Measurements from ENCODE around the gene IVD.
"Not testable (repeated sequence)": the region's sequence is repeated elsewhere in the genome, so short reads cannot be mapped to it uniquely, and the experiment has no call there.

The IVD gene

DNA sequence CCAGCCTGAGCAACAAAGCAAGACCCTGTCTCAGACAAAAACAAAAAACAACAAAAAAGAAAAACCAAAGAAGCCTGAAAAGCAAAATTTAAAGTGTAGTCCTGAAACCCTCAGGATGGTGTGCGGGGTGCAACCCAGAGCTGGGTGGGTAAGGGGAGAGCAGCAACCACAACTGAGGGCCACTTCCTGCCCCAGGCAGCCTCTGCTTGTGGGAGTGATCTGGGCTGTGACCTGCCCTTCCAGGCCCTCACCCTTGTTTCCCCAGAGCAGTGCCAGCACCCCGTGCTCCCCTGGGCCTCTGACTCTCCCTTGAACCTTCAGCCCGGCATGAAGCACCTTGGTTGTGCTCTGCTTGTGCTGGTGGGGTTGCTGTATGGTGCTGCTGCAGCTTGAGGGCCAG is 48.3 kb downstream of the IVD start:
- in situ Hi-C loops (cut with MboI; ENCODE audit: low sequenced_read_pairs) = not testable (repeated sequence)

DNA sequence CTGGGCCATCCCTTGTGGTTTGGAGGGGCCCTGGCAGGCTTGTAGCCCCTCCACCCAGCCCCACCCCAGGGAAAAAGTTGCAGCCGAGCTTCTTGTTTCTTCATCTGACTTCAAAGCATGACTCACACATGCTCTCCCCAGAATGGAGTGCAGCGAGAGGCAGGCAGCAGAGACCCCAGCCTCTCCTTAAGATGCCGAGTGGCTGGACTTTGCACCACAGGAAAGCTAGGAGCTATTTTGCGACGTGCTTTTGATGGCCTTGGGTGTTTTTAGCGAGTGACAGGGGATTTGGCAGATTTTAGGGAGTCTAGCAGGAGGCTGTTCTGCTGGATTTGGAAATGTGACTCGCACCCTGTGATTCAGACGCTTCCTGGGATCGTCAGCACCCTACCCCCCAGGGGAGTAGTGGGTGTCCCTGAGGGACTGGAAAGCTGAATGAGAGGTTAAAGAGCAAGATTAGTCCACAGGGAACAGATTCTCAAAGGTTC is 49.4 kb downstream of the IVD start:
- in situ Hi-C loops (cut with MboI; ENCODE audit: low sequenced_read_pairs) = no loop called here

DNA sequence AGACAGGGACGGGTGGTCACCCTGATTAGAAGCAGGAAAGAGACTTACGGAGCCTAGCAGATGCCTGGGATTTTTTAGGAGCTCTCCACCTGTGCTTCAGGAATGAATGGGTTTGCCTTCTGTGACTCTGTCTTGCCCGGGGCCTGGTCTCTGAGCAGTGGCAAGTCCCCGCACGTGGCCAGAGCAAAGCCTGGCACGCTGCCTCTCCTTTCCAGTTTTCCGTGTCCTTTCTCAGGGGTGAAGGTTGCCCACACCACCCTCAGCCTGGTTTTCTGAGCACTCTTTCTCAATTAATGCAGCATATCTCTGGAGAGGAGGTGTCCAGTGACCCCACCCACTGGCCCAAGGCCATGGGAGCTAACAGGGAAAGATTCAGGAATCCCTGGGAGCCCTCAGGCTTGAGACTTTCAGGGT is 50.7 kb downstream of the IVD start:
- in situ Hi-C loops (cut with MboI; ENCODE audit: low sequenced_read_pairs) = no loop called here

DNA sequence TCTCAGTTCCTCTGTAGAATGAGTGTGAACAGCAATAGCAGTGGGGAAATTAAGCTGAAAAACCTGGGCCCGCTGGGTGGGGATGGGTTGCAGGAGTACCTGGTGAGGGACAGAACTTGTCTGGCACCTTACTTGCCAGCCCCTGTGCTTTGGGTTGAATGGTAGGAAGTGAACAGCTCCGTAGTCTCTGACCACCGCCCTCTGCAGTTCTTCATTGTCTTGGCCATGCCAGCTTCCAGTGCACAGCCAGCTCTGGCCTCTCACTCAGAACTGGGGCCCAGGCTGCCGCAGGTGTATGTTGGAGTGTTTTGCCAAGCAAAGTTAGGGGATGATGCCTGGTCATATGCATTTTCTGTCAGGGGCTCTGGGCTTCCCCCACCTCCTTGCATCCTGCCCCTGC is 51.1 kb downstream of the IVD start:
- in situ Hi-C loops (cut with MboI; ENCODE audit: low sequenced_read_pairs) = no loop called here

GRCh38 chr15:40458495-40459371 is 53.1 kb downstream of the IVD start:
- in situ Hi-C loops (cut with MboI; ENCODE audit: low sequenced_read_pairs) = no loop called here

DNA sequence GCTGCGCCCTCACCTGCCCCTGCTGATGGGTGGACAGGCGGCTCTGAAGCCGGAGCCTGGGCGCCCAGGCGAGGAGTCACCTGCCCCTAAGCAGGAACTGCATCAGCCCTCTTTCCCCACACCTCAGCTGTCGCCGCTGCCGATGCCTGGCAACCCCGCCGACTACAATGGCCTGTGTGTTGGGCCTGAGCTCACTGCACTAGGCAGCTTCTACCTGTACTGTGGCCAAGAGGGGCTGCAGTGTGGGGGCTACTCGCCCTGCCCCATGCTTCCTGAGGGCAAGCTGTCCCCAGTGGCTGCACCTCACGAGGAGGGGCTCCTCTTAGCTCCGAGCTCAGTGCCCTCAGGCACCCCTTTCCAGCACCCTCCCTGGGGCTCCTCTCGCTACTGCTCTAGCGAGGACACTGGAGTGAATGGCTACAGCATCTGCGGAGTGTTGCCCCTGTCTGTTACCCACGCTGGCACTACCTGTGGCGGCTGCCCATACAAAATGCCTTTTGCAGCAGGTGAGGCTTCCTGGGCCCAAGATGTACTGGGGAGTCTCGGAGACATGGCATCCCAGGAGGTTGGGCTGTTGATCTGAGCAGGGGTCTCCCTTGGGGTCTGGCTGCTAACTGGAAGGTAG is 53.9 kb downstream of the IVD start:
- in situ Hi-C loops (cut with MboI; ENCODE audit: low sequenced_read_pairs) = no loop called here

GRCh38 chr15:40460404-40460803 is 54.8 kb downstream of the IVD start:
- in situ Hi-C loops (cut with MboI; ENCODE audit: low sequenced_read_pairs) = no loop called here

- in situ Hi-C loops (cut with MboI; ENCODE audit: low sequenced_read_pairs) = no loop called here
Measured at GRCh38 chr15:40461958-40462357, 56.4 kb downstream of the IVD start.

DNA sequence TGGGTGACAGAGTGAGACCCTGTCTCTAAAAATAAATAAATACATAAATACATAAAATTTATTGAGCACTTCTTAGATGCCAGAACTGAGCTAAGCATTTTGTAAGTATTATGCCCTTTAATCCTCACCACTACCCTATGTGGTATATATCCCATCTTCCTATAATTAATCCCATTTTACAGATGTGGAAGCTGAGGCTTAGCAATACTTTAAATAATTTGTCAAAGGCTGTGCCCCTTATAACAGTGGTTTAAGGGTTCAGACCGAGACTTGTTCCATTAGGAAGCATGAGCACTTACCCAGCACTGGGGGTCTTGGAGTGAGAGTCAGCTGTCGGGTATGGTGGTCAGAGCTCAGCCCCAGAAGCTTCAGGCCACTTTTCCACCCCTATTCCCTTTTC is 57.7 kb downstream of the IVD start:
- in situ Hi-C loops (cut with MboI; ENCODE audit: low sequenced_read_pairs) = no loop called here

GRCh38 chr15:40463886-40464545 is 58.4 kb downstream of the IVD start:
- in situ Hi-C loops (cut with MboI; ENCODE audit: low sequenced_read_pairs) = no loop called here

GRCh38 chr15:40464595-40465185 is 59.1 kb downstream of the IVD start:
- in situ Hi-C loops (cut with MboI; ENCODE audit: low sequenced_read_pairs) = no loop called here

GRCh38 chr15:40465939-40466338 is 60.3 kb downstream of the IVD start:
- in situ Hi-C loops (cut with MboI; ENCODE audit: low sequenced_read_pairs) = no loop called here

DNA sequence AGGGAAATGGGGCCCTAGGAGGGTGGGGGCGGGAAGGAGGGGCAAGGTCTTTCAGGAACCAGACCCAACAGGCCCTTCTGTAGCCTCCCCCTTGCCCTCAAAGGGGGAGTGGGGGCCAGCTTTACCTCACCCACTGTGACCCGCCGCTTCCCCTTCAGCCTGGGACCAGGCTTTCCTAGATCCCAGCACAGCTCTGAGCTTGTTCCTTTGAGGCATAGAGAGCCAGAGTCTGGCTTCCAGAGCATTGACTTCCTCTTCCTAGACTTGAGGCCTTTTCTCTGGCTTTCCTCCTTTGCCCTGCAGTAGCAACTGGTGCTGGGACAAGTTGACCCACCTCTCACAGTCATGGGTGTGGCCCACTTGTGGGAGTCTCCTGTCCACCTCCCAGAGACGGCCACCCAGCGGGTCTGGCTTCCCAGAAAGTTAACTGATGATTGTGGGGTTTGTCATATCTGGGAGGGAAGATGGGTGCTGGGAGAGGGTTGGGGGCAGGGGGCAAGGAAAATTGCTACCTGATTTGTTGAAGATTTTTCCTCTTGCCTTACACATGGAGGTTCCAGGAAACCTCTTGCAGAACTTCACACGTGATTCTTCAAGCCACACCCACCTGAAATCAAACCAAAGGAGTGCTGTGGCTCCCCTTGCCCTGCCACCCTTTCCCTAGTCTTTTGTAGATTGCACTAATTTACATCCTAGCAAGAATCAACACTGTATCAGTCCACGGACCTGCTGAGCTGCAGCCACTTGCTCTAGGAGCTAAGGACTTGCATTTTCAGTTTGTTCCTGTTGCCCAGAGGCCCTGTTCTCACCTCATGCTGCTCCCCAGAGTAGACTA is 61.0 kb downstream of the IVD start:
- in situ Hi-C loops (cut with MboI; ENCODE audit: low sequenced_read_pairs) = no loop called here

DNA sequence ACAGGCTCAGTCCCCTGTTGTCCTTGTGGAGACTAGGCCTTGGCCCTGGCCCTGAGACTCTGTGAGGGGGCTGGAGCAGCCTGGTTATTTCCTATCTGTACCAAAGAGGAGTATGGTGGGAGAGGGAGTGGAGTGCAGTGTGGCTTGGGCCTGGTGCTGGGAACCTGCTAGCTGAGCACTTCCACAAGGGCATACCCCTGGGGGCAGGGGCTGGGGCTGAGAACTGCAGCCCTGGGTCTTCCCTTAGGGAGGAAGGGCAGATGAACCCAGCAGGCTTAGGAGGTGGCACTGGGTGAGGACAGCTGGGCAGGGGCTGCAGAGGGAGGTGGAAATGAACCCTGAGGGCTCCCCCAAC is 61.6 kb downstream of the IVD start:
- in situ Hi-C loops (cut with MboI; ENCODE audit: low sequenced_read_pairs) = no loop called here

DNA sequence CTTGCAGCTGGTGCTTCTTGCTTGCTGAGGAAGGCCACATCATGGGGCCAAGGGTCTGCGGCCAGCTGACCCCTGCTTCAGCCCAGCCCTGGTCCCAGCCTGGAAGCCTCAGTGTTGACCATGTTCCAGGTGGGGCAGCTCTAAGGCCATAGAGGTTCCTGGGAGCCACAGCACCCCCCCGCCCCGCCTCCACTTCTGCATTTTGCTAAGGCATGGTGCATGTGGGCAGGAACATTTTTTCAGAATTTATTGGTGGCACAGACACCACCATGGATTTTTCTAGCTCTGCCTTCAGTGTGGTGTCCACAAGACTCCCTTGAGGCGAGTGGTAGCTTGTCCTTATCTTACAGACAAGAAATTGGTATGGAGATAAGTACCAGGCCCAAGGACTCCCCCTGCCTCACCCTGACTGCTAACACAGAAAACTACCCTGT is 63.3 kb downstream of the IVD start:
- in situ Hi-C loops (cut with MboI; ENCODE audit: low sequenced_read_pairs) = no loop called here

DNA sequence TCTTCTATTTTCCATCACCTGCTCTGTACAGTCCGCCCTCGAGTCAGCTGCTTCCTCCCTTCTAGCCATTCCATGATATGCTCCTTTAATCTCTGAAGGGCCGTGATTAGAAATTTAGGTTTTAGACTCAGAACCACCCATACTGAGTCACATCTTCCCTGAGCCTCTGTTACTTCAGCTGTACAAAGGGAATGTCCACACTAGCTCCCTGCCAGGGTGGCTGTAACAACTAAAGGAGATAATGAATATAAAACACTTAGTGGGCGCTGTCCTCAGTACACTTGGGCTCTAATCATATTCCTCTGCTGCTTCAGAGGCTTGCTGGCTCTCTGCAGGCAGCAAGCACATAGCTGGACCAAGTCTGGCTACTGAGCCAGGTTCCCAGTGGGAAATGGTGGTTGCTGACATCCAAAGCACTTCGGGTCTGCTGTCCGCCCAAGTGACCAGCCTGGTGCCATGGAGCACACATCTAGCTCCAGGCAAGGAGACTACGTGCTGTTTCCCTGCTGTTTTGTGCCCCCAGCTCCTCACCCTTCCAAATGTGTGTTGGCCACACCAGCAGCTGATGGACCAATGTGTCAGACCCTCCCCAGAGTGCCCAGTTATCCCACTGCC is 64.3 kb downstream of the IVD start:
- in situ Hi-C loops (cut with MboI; ENCODE audit: low sequenced_read_pairs) = no loop called here

- in situ Hi-C loops (cut with MboI; ENCODE audit: low sequenced_read_pairs) = no loop called here
Measured at GRCh38 chr15:40470423-40471104, 65.0 kb downstream of the IVD start, which contains the start of gene CHST14. Gene CHST14, plus strand, starts transcription at chr15:40470984. Its CDS starts 230 bp downstream, at chr15:40471214.

All from HL-60/S4 treated with retinoic acid at 250 ng/mL for 4 days and 3 days (cell line).